Endodermal cell (in vitro differentiated cells): ENCODE measurements around the gene NINJ2. TPM values are rescaled to one million over a fixed set of nuclear protein-coding genes. Genes with fewer than 3 reads are reported as not detected.

Experiments used
- DNase-seq: peaks from one replicate; pipeline ENCODE4 v3.0.0-alpha.2; 2017
- H3K27ac ChIP-seq: 2 replicates; pipeline ENCODE4 v1.5.1; 2013; ENCODE audit warnings: mild to moderate bottlenecking, low read depth, low read length, moderate library complexity
- H3K27me3 ChIP-seq: 2 replicates; pipeline ENCODE4 v1.6.1; 2013; ENCODE audit warnings: mild to moderate bottlenecking, low read length, moderate library complexity; ENCODE audit not compliant: insufficient read depth, control insufficient read depth, poor library complexity, severe bottlenecking
- H3K36me3 ChIP-seq: 2 replicates; pipeline ENCODE4 v1.7.0; 2013; ENCODE audit warnings: mild to moderate bottlenecking, low read length, moderate library complexity; ENCODE audit not compliant: control insufficient read depth, insufficient read depth
- H3K4me1 ChIP-seq: one replicate; pipeline ENCODE4 v1.7.0; 2013; ENCODE audit warnings: low read length; ENCODE audit not compliant: control insufficient read depth, insufficient read depth
- H3K4me3 ChIP-seq: 2 replicates; pipeline ENCODE4 v1.5.1; 2013; ENCODE audit warnings: mild to moderate bottlenecking, low read length, moderate library complexity
- H3K9ac ChIP-seq: 2 replicates; pipeline ENCODE4 v1.6.1; 2013; ENCODE audit warnings: mild to moderate bottlenecking, low read length, moderate library complexity; ENCODE audit not compliant: poor library complexity, severe bottlenecking; ENCODE audit errors: extremely low read depth
- H3K9me3 ChIP-seq: 2 replicates; pipeline ENCODE4 v1.6.1; 2013; ENCODE audit warnings: mild to moderate bottlenecking, low read length, moderate library complexity; ENCODE audit not compliant: control insufficient read depth
- H3K27ac Mint-ChIP-seq: 2 replicates; pipeline ENCODE4 v1.8.0; 2020; ENCODE audit warnings: mixed read lengths
- H3K27me3 Mint-ChIP-seq: 2 replicates; pipeline ENCODE4 v1.8.0; 2021; ENCODE audit warnings: mild to moderate bottlenecking, mixed read lengths; ENCODE audit not compliant: insufficient read depth
- H3K36me3 Mint-ChIP-seq: 2 replicates; pipeline ENCODE4 v1.8.0; 2020; ENCODE audit warnings: low read depth, mixed read lengths
- H3K4me1 Mint-ChIP-seq: 2 replicates; pipeline ENCODE4 v1.8.0; 2020; ENCODE audit warnings: mixed read lengths
- H3K4me3 Mint-ChIP-seq: 2 replicates; pipeline ENCODE4 v1.8.0; 2020; ENCODE audit warnings: mild to moderate bottlenecking, moderate library complexity, mixed read lengths
- H3K9me3 Mint-ChIP-seq: 2 replicates; pipeline ENCODE4 v1.8.0; 2020; ENCODE audit warnings: mild to moderate bottlenecking, mixed read lengths
- WGBS, 2 experiments: methylation state at CpG; one replicate each; pipeline versions ENCODE4 v1.1.5 to v1.1.7; 2013; ENCODE audit warnings: missing lambda C conversion rate in 2 of 2, mixed read lengths in 1 of 2; ENCODE audit not compliant: insufficient coverage in 1 of 2, insufficient read length in 1 of 2; 5-methylcytosine and 5-hydroxymethylcytosine counted together
- total RNA-seq, 2 donors: library from RNA; stranded (reverse); fragmentation: NEBNext Ultra II Directional in 1 of 2; extraction: Animal tissue kit (Norgen Biotek cat#: 25700) in 1 of 2; gene quantifications; 2 replicates in 1 of 2; 3 replicates in 1 of 2; pipeline ENCODE4 v1.2.1, GENCODE V29; 2021
- TF ChIP-seq, protein P1 (sequence below): fragments of 200-600 bp; sonication (generic); conservative IDR thresholded peaks from 2 replicates; pipeline ENCODE4 v1.5.0; 2021; ENCODE audit warnings: antibody characterized with exemption, mild to moderate bottlenecking

Gene NINJ2
- total RNA-seq, 2 donors from 2014 or later = 0.73 to 5.1 TPM

DNA sequence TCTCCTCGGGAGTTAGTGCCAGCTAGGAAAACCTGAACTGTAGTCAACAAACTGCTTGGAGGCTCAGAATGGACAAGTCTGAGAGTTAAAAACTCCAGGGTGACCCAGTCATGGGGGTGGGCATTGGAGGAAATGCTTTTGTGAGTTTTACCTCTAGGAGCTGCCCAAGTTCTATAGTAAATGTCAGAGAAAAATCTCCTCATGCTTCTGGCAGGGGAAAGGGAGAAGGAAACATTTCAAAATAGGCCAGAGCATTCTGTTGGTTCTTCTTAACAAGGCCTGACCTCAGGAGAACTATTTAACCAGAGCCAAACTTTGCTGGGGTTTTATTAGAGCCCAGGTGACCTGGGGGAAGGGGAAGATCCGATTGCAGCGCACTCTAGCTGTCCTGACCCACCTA lies 12.3 kb downstream of the NINJ2 start:
- Mint-ChIP-seq H3K4me3 (no peak overlapping the region), H3K27ac (no peak overlapping the region), H3K36me3 (no peaks in the 10 kb centered on the region), H3K9me3 (no peaks in the 10 kb centered on the region), H3K27me3 (no peaks in the 10 kb centered on the region), H3K4me1 (no peaks in the 10 kb centered on the region)
- H3K27ac ChIP-seq = no peak overlapping the region
- H3K4me3 ChIP-seq = no peak overlapping the region
- WGBS, 2 experiments = 82 to 96% methylated on average over 1 to 3 of the region's 3 CpGs
- H3K4me1 ChIP-seq = no peaks in the 10 kb centered on the region
- TF ChIP-seq, protein P1, sequence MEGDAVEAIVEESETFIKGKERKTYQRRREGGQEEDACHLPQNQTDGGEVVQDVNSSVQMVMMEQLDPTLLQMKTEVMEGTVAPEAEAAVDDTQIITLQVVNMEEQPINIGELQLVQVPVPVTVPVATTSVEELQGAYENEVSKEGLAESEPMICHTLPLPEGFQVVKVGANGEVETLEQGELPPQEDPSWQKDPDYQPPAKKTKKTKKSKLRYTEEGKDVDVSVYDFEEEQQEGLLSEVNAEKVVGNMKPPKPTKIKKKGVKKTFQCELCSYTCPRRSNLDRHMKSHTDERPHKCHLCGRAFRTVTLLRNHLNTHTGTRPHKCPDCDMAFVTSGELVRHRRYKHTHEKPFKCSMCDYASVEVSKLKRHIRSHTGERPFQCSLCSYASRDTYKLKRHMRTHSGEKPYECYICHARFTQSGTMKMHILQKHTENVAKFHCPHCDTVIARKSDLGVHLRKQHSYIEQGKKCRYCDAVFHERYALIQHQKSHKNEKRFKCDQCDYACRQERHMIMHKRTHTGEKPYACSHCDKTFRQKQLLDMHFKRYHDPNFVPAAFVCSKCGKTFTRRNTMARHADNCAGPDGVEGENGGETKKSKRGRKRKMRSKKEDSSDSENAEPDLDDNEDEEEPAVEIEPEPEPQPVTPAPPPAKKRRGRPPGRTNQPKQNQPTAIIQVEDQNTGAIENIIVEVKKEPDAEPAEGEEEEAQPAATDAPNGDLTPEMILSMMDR = peak; percentile 64
- no peaks in the 10 kb centered on the region for H3K9me3 ChIP-seq
- peak; percentile 39 for DNase-seq
- no peaks in the 10 kb centered on the region for H3K27me3 ChIP-seq
- no peaks in the 10 kb centered on the region for H3K36me3 ChIP-seq
- no peak overlapping the region for H3K9ac ChIP-seq

DNA sequence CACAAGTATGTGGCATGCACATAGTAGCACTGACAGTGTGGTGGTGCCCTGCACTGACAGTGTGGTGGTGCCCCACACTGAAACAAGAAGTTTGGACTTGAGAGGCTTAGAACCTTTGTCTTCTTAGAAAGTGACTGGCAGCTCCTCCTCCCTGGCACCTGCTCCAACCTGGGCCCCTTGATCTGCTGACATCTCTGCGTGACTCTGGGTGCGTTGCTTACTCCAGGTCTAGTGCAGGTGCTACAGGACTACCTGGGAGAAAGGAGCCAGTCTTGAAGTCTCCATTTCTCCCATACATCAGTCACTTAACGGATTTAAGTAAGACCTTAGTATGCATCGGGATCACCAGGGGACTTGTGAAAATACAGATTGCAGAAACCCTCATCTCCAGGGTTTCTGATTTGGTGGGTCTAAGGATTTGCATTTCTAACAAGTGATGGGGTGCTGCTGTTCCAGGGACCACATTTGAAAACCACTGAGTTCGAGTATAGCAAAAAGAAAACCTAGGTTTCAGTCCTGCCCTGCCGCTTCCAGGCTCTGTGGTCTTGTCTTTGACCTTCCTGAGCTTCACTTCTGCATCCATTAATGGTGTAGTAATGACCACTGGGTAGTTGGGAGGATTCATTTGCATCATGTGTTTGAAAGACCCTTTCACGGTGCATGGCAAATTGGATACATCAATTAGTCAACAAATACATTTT lies 15.7 kb downstream of the NINJ2 start:
- no peaks in the 10 kb centered on the region for H3K9me3 Mint-ChIP-seq
- TF ChIP-seq, protein P1 = no peak
- peaks cover 6% of the 10 kb centered on the region for H3K4me1 Mint-ChIP-seq
- Histone ChIP-seq H3K9me3 (no peaks in the 10 kb centered on the region), H3K27ac (no peak overlapping the region), H3K4me1 (no peaks in the 10 kb centered on the region), H3K4me3 (no peak overlapping the region), H3K27me3 (no peaks in the 10 kb centered on the region), H3K9ac (no peak overlapping the region), H3K36me3 (no peaks in the 10 kb centered on the region)
- no peaks in the 10 kb centered on the region for H3K27me3 Mint-ChIP-seq
- 94 to 97% methylated on average over 4 to 6 of the region's 7 CpGs for WGBS, 2 experiments
- peaks cover 3% of the 10 kb centered on the region for H3K36me3 Mint-ChIP-seq
- no peak overlapping the region for H3K27ac Mint-ChIP-seq
- peak; percentile 44 for DNase-seq
- no peak overlapping the region for H3K4me3 Mint-ChIP-seq

DNA sequence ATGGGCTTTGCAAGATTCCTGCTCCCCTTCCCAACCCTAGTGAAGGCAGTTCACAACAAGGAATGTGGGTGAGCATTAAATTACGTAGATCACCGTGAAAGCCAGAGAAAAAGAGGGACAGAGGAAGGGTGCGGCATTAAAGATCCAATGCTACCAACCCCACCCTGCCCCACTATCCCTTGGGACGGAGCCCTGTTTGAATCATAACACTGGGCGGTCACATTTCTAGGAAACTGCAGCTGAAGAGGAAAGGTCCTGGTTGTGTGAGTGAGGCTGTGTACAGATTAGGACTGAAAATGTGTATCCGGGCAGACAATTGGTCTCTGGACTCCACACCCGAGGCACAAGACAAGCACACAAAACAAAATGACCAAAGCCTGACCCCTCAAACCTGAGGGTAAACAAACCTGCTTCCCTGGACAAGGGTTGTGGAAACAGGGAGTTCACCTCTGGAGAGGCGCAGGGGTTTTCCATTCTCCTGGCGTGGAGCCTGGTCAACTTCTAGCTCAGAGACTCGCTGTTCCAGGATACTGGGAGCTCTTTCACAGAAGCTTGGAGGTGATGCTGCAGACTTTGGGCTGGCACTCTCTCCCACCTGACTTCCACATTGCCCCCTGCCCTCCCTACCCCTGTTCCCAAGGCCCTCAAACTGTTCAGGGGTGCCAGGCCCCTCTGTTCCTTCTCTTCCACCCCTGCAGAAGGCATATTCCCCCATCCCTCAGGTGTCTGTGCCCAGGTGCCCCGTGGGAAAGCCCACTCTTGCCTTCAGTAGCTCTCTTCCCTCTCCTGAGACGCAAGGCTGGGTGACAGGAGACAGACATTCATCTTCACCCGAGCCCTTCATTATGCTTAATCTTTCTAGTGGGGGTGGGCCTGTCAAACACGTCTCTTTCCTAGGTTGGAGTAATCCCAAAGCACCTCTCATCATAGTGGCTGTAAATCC lies 16.5 kb downstream of the NINJ2 start:
- Histone ChIP-seq H3K4me3 (no peak overlapping the region), H3K27me3 (no peaks in the 10 kb centered on the region), H3K27ac (no peak overlapping the region), H3K4me1 (no peaks in the 10 kb centered on the region), H3K9ac (no peak overlapping the region), H3K9me3 (no peaks in the 10 kb centered on the region), H3K36me3 (no peaks in the 10 kb centered on the region)
- TF ChIP-seq, protein P1 = no peak
- Mint-ChIP-seq H3K27me3 (no peaks in the 10 kb centered on the region), H3K27ac (no peak overlapping the region), H3K36me3 (peaks cover 3% of the 10 kb centered on the region), H3K4me1 (peaks cover 6% of the 10 kb centered on the region), H3K4me3 (no peak overlapping the region), H3K9me3 (no peaks in the 10 kb centered on the region)
- WGBS, 2 experiments = 91 to 97% methylated on average over 9 to 14 of the region's 14 CpGs
- peak; percentile 42 for DNase-seq
